ENCODE data around the gene ASH1L. TPM values are rescaled to one million over a fixed set of nuclear protein-coding genes. Genes with fewer than 3 reads are reported as not detected.
"Not testable (repeated sequence)": the region's sequence is repeated elsewhere in the genome, so short reads cannot be mapped to it uniquely, and the experiment has no call there.

Gene ASH1L
- total RNA-seq (2021; fragmentation: NEBNext Ultra II Directional; extraction: Animal tissue kit (Norgen Biotek cat#: 25700)): 10 to 100 TPM; 25.7 to 32.5 (median 26.7) TPM
- long read RNA-seq, partial matches to known transcripts: 12 of 29 reads
- long read RNA-seq, other reads (novel, unspliced or antisense): 17 of 29 reads

- Mint-ChIP-seq H3K4me1 (ENCODE audit: low read depth) (peaks cover 22% of the 10 kb centered on the region), H3K36me3 (ENCODE audit: low read depth) (peaks cover 14% of the 10 kb centered on the region), H3K4me3 (peak within 1 kb of the TSS; percentile 100), H3K9me3 (no peaks in the 10 kb centered on the region), H3K27me3 (ENCODE audit: insufficient read depth) (peaks cover 3% of the 10 kb centered on the region; the same call in 1 of the 2 replicates), H3K27ac (peak within 1 kb of the TSS; percentile 99)
- DNase-seq: peak; percentile 91
- TF ChIP-seq CTCF (IDR thresholded peaks at IDR 0.05): peak; percentile 45
Observed at GRCh38 chr1:155562581-155563376, at the start of gene ASH1L. Gene ASH1L (minus strand): TSS chr1:155562803. CDS start chr1:155521519, 41,284 bp downstream.

- H3K4me1 Mint-ChIP-seq (ENCODE audit: low read depth); DNase-seq; H3K27me3 Mint-ChIP-seq (ENCODE audit: insufficient read depth); H3K27ac Mint-ChIP-seq; H3K9me3 Mint-ChIP-seq: not testable (repeated sequence)
- Mint-ChIP-seq H3K4me3 (0 out of 2 replicates have a peak overlapping the region, but pooled peaks have one; percentile 37), H3K36me3 (ENCODE audit: low read depth) (peaks cover 11% of the 10 kb centered on the region)
Observed at GRCh38 chr1:155610257-155610647, 47.6 kb upstream of the ASH1L start.

GRCh38 chr1:155609515-155610256, 47.1 kb upstream of the ASH1L start, which contains the start of gene MSTO1:
Gene MSTO1 (plus strand): TSS chr1:155610218. CDS start chr1:155610249, 31 bp downstream.
- TF ChIP-seq CTCF (IDR thresholded peaks at IDR 0.05): no peak
- Mint-ChIP-seq H3K9me3 (no peaks in the 10 kb centered on the region), H3K27ac (peak within 1 kb of the TSS; percentile 95), H3K36me3 (ENCODE audit: low read depth) (peaks cover 9% of the 10 kb centered on the region), H3K4me3 (peak within 1 kb of the TSS; percentile 95), H3K27me3 (ENCODE audit: insufficient read depth) (no peaks in the 10 kb centered on the region), H3K4me1 (ENCODE audit: low read depth) (peaks cover 5% of the 10 kb centered on the region; the same call in 1 of the 2 replicates)
- DNase-seq: peak; percentile 98

GRCh38 chr1:155608888-155609225, 46.3 kb upstream of the ASH1L start:
- Mint-ChIP-seq H3K27ac (no peak overlapping the region), H3K36me3 (ENCODE audit: low read depth) (peaks cover 7% of the 10 kb centered on the region), H3K4me1 (ENCODE audit: low read depth) (peaks cover 5% of the 10 kb centered on the region; the same call in 1 of the 2 replicates), H3K27me3 (ENCODE audit: insufficient read depth) (no peaks in the 10 kb centered on the region), H3K4me3 (no peak overlapping the region), H3K9me3 (no peaks in the 10 kb centered on the region)
- no peak for TF ChIP-seq CTCF (IDR thresholded peaks at IDR 0.05)
- DNase-seq: no peak

- H3K27me3 Mint-ChIP-seq (ENCODE audit: insufficient read depth): no peaks in the 10 kb centered on the region
- TF ChIP-seq CTCF (IDR thresholded peaks at IDR 0.05): no peak
- peaks cover 4% of the 10 kb centered on the region for H3K36me3 Mint-ChIP-seq (ENCODE audit: low read depth)
- H3K4me3 Mint-ChIP-seq: no peak overlapping the region
- no peaks in the 10 kb centered on the region for H3K9me3 Mint-ChIP-seq
- DNase-seq: no peak
- H3K27ac Mint-ChIP-seq: no peak overlapping the region
- H3K4me1 Mint-ChIP-seq (ENCODE audit: low read depth): peaks cover 5% of the 10 kb centered on the region; the same call in 1 of the 2 replicates
Observed at GRCh38 chr1:155607708-155608107, 45.1 kb upstream of the ASH1L start.

GRCh38 chr1:155599828-155600572, 37.4 kb upstream of the ASH1L start:
- H3K4me3 Mint-ChIP-seq: peak overlapping the region; percentile 79
- H3K36me3 Mint-ChIP-seq (ENCODE audit: low read depth); H3K27me3 Mint-ChIP-seq (ENCODE audit: insufficient read depth); H3K9me3 Mint-ChIP-seq: not testable (repeated sequence)
- DNase-seq: peak; percentile 8
- H3K27ac Mint-ChIP-seq: peak overlapping the region; percentile 86
- H3K4me1 Mint-ChIP-seq (ENCODE audit: low read depth): peaks cover 23% of the 10 kb centered on the region

Data from HFFc6 (cell line).